T-helper 2 cell treated with Interferon-gamma antibody and Interleukin-4, amounts not matched to agents 100 ng/mL and 5 ng/mL, for 36 hours (primary cell): ENCODE measurements around the gene OLAH. TPM values are rescaled to one million over a fixed set of nuclear protein-coding genes. Genes with fewer than 3 reads are reported as not detected.

Experiments used
- intact Hi-C: fragments of 100-400 bp; cut with micrococcal nuclease; formaldehyde crosslinking; loops from one replicate; pipeline ENCODE4 v1.15.1; 2023
- total RNA-seq: library from RNA; stranded (reverse); gene quantifications from 2 replicates; pipeline ENCODE4 v1.2.3, GENCODE V29; 2022

The OLAH gene
- total RNA-seq, 1 donor from 2014 or later = not detected

DNA sequence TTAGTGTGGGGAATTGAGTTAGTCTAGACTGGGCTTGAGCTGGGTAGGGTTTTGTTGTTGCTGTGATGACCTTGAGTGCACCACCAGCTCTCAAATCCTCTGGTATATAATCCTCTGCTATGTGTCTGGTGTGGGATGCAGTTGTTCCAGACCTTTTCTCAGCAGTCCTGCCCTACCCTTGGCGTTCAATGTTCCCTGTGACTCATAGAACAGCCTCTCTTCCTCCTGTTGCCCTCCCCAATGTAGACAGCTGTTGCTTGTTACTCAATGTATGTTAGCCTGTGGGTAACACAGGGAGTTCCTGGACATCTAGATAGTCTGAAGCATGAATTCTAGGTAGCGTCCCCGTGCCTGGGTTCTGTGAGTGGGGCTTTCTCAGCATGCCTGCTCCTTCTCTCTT lies 25.1 kb downstream of the OLAH start:
- intact Hi-C loops = no loop called here

DNA sequence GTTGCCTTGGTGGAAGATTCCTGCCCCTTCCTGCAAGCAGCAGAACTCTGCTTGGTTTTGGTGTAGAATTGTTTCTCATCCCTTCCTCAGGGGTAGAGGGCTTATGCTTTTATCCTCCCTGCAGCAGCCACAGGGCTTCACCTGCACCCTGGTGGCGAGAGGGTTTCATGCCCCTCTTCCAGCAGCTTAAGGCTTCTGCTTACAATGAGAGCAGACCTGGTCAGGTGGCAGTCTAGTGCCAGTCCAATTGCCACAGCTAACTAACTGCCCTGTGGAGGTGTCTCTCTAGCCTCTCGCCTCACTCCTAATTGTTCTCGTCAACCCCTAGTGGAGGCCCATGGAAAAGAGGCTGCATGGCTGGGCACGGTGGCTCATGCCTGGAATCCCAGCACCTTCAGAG lies 25.5 kb downstream of the OLAH start:
- intact Hi-C loops = no loop called here

DNA sequence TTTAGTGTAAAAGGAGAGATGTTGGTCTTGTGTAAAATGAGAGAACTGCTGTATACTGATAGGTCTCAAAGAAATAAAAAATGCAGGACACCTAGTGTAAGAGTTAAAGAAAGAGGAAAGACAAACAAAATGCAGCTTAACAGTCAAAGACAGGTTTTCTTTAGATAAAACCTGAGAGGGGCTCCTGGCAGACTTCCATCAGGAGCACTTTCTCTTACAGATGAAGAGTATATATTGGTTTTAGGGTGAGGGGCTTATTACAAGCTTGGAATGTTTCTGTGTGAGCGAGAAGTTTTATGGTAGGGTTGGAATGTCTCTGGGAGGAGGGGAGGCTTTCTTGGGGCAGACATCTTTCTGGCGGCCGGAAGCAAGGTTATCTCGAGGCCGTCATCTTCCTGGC lies 28.6 kb downstream of the OLAH start:
- intact Hi-C loops = no loop called here

DNA sequence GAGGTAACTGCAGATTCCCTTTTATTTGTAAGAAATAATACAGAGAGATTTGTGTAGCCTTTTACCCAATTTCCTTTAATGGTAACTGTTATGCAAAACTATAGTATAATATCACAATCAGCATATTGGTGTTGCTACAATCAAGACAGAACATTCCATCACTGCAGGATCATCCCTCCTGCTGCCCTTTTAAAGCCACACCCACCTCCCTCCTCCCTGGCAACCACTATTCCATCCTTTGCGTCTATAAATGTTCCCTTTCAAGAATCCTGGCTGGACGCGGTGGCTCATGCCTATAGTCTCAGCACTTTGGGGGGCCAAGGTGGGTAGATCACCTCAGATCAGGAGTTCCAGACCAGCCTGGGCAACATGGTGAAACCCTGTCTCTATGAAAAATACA lies 31.7 kb downstream of the OLAH start:
- intact Hi-C loops = no loop called here

DNA sequence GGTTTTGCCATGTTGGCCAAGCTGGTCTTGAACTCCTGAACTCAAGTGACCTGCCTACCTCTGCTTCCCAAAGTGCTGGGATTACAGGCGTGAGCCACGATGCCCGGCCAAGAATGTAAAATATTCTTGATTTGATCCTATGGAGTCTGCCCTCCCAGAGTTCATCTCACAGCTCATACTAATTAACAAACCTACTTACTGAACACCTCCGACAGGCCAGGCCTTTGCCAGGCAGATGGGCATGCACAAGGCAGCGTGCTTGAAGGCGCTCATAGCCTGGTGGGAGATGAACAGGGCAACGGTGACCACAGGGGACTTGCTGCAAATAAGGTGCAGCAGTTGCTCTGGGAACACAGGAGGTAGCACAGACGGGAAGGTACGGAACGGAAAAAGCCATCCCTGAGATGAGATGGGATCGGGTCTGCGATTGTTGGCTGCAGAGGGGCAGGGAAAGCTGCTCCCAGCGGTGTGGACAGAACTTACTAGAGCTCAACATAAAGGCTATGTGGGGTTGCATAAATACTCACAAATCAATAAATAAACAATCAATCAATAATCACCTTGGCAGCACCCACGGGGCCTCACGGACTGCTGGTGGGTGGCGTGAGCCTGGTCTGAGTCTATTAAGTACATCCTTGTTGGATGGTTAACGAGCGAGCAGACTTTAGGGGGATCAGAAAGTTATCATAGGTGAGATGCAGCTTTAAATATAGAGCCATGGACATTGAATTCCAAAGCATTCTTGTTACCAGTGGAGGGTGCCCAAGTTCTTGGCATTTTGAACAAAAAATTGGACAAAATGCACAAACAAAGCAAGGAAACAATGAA lies 40.1 kb downstream of the OLAH start:
- intact Hi-C loops = no loop called here

DNA sequence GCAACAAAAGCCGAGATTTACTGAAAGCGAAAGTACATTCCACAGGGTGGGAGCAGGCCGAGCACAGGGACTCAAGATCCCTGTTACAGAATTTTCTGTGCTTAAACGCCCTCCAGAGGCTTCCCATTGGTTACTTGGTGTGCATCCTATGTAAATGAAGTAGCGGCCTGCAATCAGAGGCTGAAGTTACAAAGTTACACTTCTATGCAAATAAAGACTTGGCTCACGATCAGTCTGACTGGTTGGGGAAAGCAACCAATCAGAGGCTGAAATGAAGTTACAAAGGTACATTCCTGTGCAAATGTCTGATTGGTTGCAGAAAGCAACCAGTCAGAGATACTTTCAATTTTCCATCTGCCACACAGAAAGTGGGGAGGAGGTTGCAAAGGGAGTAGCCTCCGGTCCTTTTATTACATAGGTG lies 40.8 kb downstream of the OLAH start:
- intact Hi-C loops = no loop called here

DNA sequence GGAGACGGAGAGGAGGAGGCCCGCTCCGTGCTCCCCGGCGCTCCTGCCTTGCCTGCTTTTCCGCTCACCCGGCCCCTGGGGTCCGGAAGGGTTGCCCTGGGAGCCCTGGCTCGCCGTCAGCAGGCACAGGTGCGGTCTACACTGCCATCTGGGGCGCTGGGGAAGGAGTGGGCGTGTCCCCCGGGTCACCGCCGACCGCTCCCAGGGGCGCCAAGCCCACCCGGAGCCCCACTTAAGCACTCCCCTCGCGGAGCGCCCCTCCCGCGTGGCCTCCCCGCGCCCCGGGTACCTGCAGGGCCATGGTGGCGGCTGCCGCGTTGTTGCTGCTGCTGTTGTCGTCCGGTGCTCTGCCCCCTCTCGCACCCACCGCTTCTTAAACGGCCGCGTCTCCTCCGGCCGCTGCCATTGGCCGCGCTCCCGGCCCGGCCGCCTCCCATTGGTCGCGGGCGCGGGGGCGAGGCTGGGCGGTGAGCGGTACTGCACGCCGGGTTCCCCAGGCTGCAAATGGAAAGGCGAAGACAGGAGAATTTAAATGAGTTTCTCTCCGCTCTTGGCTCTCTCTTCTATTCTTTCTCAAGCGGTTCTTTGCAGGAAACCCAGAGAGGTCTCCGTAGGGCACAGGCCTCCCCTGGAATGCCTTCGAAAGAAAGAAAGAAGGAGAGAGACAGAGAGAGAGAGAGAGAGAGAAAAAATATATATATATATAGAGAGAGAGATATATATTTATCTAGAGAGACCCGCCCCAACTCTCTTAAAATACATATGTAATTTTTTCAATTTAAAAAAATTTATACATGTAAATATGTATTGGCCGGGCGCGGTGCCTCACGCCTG lies 44.9 kb downstream of the OLAH start, which contains the start of gene ACBD7:
ACBD7 (minus strand) TSS at position 349 of the 834 bp plus-strand sequence; CDS start at position 301, 48 bp downstream.
- intact Hi-C loops = loop anchor here (1.0 to 2.0 kb wide), 2 partner anchors 9 to 80 kb away; partner anchors contain the start of genes NMT2 and RPP38

DNA sequence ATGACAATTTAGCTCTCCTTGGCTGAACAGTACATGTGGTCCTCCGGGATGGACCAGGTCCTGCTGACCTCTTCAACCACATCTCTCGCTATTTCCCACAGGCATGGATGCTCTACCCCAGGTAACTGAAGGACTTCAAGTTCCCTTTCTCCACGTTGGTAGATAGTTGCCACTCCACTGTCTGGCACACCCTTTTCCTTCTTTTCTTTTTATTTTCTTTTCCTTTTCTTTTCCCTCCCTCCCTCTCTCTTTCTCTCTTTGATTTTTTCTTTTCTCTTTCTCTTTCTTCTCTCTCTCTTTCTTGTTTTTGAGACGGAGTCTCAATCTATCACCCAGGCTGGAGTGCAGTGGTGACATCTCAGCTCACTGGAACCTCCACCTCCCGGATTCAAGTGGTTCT lies 47.7 kb downstream of the OLAH start:
- intact Hi-C loops = no loop called here

DNA sequence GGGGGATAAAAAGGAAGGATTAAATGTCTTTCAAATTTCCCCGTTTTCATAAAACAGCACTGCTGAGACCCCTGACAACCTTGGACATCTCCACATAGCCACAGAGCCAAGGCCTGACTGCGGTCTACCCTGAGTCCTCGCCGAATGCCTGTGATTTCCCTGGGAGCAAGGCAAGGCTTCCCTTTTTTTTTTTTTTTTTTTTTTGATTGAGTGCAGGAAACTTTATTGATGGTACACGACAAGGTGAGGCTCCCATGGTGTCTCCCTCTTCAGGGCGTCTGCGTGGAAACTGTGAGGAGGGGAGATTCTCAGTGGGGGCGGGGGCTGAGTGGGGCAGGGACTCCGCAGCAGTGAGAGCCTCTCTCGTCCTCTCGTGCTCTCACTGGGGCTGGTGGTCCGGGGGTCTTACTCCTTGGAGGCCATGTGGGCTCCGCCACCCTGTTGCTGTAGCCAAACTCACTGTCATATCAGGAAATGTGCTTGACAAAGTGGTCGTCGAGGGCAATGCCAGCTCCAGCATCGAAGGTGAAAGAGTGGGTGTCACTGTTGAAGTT lies 49.2 kb downstream of the OLAH start:
- intact Hi-C loops = no loop called here

DNA sequence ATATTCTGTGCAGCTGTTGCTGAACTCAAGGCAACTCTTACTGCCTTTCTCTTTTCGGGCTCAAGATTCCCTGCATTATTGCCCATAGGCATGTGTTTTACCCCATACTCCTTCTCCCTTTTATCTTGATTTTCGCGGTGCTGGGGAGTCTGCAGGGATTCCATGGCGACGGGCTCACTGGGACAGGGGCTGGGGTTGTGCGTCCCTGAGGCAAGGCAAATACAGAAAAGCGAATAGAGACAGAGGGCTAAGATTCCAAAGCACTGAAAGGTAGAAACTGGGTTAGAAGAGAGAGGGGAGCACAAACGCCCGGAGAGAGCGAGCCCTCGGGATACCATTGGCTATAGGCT lies 52.9 kb downstream of the OLAH start:
- intact Hi-C loops = loop anchor here (1.0 to 2.0 kb wide), 6 partner anchors 8 to 258 kb away; partner anchors contain the start of genes ACBD7, CDNF, DCLRE1C and HSPA14

DNA sequence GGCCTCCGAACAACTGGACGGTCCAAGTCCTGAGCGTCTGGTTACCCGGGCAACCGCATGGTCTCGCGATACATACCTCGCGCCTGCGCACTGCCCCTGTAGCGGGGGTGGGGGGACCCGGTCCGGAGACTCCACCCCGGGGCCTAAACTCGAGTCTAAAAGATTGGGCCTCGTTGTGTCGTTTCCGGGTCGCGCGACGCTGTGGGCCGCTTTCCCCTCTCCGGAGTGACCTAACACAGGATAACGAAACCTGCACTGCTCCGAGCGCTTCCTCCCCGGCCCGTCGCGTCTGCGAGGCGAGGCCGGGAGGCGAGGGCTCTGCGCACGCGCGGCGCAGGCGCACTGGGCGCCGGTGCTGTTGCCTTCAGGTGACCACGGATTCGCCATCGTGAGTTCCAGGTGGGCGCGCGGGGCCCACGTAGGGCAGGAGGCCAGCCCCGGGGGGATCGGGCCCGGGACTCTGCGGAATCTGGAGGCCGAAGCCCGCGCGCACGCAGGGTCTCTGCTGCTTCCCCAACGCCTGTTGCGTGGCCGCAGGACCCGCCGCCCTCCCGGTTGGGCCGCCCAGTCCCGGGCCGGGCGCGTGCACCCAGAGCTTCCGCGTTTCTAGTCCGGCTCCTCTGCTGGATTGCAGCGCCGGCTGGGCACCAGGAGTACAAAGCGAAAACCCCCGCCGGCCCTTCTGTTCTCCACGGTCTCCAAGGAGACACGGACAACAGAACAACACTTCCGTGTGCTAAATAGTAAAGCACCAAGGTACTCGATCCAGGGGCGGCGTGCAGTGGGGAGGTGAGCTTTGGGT lies 53.5 kb downstream of the OLAH start, which contains the start of gene RPP38:
RPP38 (plus strand) TSS at position 345 of the 802 bp plus-strand sequence. CDS start 5,960 bp downstream, outside the sequence.
- intact Hi-C loops = loop anchor here (1.0 to 2.0 kb wide), 6 partner anchors 9 to 259 kb away; partner anchors contain the start of genes ACBD7, CDNF, DCLRE1C and HSPA14

DNA sequence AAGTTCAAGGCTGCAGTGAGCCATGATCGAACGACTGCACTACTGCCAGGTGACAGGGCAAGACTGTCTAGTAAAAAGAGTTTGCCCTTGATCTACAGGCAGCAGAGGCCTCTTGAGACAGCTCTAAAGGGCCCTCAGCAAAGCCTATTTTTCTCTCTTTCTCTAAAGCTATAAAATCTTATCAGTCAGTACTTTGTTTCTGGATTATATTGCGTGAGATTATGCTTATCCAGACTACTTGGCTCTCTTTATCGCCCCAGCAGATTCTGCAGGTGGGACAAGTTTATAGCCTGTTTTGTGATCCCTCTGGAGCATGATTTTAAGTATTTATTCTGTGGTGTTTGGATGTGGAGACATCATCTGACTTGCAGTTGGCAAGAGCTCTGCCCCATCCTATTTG lies 56.1 kb downstream of the OLAH start:
- intact Hi-C loops = loop anchor here (10.0 kb wide), 1 partner anchor 275 kb away; the partner anchor contains the start of gene FAM171A1

DNA sequence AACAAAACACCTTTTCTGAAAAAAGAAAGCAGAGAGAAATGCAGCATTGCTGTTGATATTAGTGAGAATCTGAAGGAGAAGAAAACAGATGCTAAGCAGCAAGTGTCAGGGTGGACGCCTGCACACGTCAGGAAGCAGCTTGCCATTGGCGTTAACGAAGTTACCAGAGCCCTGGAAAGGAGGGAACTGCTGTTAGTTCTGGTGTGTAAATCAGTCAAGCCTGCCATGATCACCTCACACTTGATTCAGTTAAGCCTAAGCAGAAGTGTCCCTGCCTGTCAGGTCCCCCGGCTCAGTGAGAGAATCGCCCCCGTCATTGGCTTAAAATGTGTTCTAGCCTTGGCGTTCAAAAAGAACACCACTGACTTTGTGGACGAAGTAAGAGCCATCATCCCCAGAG lies 59.8 kb downstream of the OLAH start:
- intact Hi-C loops = loop anchor here (10.0 kb wide), 1 partner anchor 271 kb away; the partner anchor contains the start of gene FAM171A1

DNA sequence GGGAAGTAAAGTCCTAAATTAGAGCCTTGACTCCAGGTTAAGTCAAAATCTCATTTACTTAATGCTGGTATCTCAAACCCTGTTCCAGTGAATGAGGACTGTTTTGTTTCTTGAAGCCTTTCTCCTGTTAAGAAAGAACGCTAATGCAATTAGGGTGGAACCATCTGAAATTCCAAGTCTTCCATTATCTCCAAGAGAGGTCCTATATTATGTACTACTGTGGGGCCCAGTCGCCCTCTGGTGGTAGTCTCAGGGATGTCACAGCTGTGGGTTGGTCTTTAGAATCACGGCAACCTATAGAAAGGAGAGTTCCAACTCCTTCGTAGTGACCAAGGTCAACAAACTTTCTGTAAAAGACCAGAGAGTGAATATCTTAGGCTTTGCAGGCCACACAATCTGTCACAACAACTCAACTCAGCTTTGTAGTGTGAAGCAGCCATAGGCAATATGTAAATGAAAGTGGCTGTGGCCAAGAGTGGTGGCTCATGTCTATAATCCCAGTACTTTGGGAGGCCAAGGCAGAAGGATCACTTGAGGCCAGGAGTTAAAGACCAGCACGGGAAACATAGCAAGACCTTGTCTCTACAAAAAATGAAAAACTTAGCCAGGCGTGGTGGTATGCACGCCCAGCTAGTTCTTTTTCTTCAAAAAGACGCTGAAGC lies 62.7 kb downstream of the OLAH start:
- intact Hi-C loops = loop anchor here (2.0 to 10.0 kb wide), 2 partner anchors 116 to 268 kb away; partner anchors contain the start of gene FAM171A1

DNA sequence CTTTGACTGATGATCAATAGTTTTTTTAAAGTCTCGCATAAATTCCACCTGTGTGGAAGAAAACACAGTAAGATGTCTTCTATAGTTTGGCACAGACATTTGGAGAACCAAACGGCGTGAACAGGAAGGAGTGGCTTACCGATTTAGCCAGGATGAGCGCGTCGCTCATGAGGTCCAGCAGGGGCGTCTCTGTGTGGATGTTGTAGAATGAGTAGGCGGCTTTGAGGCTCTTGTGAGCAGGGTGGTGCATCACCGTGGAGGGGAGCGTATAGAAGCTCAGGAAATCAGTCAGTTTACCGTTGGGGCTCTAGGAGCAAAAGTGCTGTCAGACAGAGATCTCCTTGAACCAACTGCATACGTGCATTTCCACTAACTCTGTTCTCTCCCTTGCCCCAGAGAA lies 68.9 kb downstream of the OLAH start:
- intact Hi-C loops = no loop called here

DNA sequence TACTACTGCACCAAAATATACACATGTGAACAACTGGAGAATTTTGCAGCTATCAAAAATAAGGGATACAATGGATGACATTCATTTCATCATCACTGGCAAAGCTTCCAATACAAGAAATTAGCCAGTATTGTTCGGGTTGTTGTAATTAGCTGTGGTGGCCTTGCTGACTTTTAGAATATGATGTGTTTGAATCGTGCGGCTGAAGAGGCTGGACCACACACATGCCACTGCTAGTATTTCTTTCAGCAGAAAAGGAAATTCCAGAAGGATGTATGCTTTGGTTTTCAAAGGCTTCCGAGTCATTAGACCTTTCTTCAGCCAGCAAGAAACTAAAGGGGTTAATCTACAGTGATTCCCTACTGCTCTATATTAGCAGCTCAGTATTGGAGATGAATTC lies 70.0 kb downstream of the OLAH start:
- intact Hi-C loops = no loop called here

DNA sequence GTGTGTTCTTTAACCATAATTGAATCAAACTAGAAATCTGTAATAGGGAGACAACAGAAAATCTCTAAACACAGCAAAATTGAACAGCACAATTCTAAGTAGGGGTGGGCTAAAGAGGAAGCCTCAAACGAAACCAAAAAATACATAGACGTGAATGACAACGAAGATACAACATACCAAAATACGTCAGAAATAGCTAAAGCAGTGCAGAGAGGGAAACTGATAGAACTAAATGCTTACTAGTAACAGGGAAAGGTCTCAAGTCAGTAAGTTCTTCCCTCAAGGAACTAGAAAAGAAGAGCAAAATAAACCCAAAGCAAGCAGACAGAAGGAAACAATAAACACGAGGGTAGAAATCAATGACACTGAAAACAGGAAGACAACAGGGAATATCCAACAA lies 72.5 kb downstream of the OLAH start:
- intact Hi-C loops = no loop called here

DNA sequence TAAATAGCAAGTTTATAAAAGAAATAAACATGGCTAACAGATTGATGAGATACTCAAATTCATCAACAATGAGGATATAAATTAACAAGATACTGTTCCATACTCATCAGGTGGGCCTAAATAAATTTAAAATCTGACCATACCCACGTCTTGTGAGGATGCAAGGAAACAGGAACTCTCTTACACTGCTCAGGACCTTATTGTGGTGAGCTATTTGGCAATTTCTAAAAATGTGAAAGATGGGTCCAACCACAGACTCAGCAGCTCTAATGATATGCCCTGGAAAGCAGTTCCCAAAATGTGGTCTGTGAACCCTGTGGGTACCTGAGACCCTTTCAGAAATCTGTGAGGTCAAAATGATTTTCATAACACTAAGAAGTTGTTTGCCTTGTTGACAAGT lies 74.9 kb downstream of the OLAH start:
- intact Hi-C loops = no loop called here

DNA sequence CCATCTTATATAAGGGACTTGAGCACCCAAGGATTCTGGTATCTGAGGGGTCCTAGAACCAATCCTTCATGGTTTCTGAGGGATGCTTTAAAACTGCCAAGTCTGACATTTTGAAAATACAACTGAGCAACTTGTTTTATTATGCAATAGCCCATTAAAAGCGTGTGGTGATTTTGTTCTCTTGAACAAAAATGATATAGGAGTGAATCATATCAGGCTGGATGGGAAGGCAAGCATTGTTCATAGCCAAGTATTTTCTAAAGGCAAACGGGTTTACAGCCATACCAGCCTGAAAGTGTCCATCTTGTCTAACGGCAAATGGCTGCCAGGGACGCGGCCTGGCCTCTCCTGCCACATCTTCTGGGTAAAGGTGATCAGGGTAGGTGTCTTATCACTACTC lies 76.8 kb downstream of the OLAH start:
- intact Hi-C loops = loop anchor here (5.0 kb wide), 1 partner anchor 87 kb away; no protein-coding TSS in a partner anchor

DNA sequence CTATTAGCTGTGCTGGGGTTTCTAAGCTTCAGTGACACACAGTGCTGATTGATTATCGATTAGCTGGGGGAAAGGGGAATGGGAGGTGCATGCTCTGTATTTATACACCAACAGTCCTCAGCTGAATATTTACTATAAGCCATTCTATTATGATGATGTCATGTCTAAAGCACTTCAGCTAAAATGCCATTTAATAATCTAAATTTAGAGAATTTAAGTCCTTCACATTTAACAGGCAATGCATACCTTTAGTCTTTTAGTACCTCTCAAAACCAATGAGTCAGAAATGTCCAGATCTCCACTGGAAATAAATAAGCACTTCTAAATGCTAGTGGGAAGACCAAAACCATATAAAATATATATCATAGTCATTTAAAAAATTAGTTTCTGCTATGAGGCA lies 78.0 kb downstream of the OLAH start:
- intact Hi-C loops = loop anchor here (2.0 to 5.0 kb wide), 2 partner anchors 19 to 86 kb away; no protein-coding TSS in a partner anchor
